Lower leg skin (tissue), 3 donors: ENCODE results near the gene NABP2.

Experiments
- POLR2A ChIP-seq, 2 donors: fragments of 450-650 bp; IDR thresholded peaks; one replicate each; pipeline ENCODE4 v1.6.1; 2016 to 2017; ENCODE audit warnings: antibody characterized with exemption in 2 of 2, mild to moderate bottlenecking in 1 of 2, moderate library complexity in 1 of 2
- TF ChIP-seq, protein P1 (sequence below), 3 donors: fragments of 450-650 bp; IDR thresholded peaks; one replicate each; pipeline ENCODE4 v1.5.1; 2016; ENCODE audit warnings: antibody characterized with exemption in 3 of 3, mild to moderate bottlenecking in 3 of 3, moderate library complexity in 2 of 3

GRCh38 chr12:56221232-56221756 lies 2.8 kb upstream of the NABP2 start:
- TF ChIP-seq, protein P1, sequence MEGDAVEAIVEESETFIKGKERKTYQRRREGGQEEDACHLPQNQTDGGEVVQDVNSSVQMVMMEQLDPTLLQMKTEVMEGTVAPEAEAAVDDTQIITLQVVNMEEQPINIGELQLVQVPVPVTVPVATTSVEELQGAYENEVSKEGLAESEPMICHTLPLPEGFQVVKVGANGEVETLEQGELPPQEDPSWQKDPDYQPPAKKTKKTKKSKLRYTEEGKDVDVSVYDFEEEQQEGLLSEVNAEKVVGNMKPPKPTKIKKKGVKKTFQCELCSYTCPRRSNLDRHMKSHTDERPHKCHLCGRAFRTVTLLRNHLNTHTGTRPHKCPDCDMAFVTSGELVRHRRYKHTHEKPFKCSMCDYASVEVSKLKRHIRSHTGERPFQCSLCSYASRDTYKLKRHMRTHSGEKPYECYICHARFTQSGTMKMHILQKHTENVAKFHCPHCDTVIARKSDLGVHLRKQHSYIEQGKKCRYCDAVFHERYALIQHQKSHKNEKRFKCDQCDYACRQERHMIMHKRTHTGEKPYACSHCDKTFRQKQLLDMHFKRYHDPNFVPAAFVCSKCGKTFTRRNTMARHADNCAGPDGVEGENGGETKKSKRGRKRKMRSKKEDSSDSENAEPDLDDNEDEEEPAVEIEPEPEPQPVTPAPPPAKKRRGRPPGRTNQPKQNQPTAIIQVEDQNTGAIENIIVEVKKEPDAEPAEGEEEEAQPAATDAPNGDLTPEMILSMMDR (IDR thresholded peaks at IDR 0.05): no peak
- TF ChIP-seq POLR2A (IDR thresholded peaks at IDR 0.05): no peak
